Ovary (tissue), 9 donors: ENCODE data around the gene XIRP2. TPM values are rescaled to one million over a fixed set of nuclear protein-coding genes. Genes with fewer than 3 reads are reported as not detected.

Experiments
- DNase-seq, 5 donors: peaks; one replicate each; pipeline ENCODE4 v3.0.0-alpha.2; 2019 to 2020
- H3K27ac ChIP-seq, 2 donors: fragments of 200-600 bp; one replicate each; pipeline versions ENCODE4 v1.5.1 to v1.8.0; 2019 to 2022
- H3K27me3 ChIP-seq: fragments of 200-600 bp; one replicate; pipeline ENCODE4 v1.8.0; 2022
- H3K36me3 ChIP-seq: fragments of 200-600 bp; sonication (generic); one replicate; pipeline ENCODE4 v1.5.1; 2019
- H3K4me1 ChIP-seq: one replicate; pipeline ENCODE4 v1.8.1; 2013; ENCODE audit warnings: mild to moderate bottlenecking, moderate library complexity; ENCODE audit not compliant: insufficient read depth
- H3K4me3 ChIP-seq: fragments of 200-600 bp; sonication (generic); one replicate; pipeline ENCODE4 v1.5.1; 2017
- H3K9me3 ChIP-seq, 2 donors: fragments of 200-600 bp in 1 of 2; sonication (generic) in 1 of 2; one replicate each; pipeline versions ENCODE4 v1.5.1 to v1.8.1; 2013 to 2019; ENCODE audit warnings: mild to moderate bottlenecking in 1 of 2, moderate library complexity in 1 of 2
- EP300 ChIP-seq: sonication (generic); formaldehyde crosslinking; IDR thresholded peaks from one replicate; pipeline ENCODE4 v1.6.1; 2017; ENCODE audit warnings: antibody characterized with exemption
- POLR2A ChIP-seq: fragments of 450-650 bp; IDR thresholded peaks from one replicate; pipeline ENCODE4 v1.6.1; 2017; ENCODE audit warnings: antibody characterized with exemption, mild to moderate bottlenecking, moderate library complexity
- WGBS, 3 donors: extraction: QIAGEN DNeasy Blood & Tissue Kit in 1 of 3; methylation state at CpG; one replicate each; pipeline versions ENCODE4 v1.1.5 to v1.1.7; 2013 to 2017; 5-methylcytosine and 5-hydroxymethylcytosine counted together
- intact Hi-C, 4 donors: fragments of 100-400 bp; cut with DNase I; formaldehyde crosslinking; loops; one replicate each; pipeline versions ENCODE4 v1.11.0 to v1.15.1; 2022 to 2023
- polyA plus RNA-seq, 2 donors: library from polyadenylated mRNA; stranded (reverse); fragments of 200-250 nt in 1 of 2; fragments of 350-450 nt in 1 of 2; fragmentation: Illumina TruSeq in 1 of 2; extraction: RNeasy Lipid Tissue Mini Kit (QIAGEN cat#74804) in 1 of 2; gene quantifications; one replicate each; pipeline ENCODE4 v1.2.3, GENCODE V29; 2013 to 2014
- total RNA-seq, 7 donors: library from RNA; depleted of rRNA in 2 of 7; stranded (reverse); fragments of >200 nt in 2 of 7; fragmentation: NEBNext Ultra II Directional in 3 of 7; extraction: Animal tissue kit (Norgen Biotek cat#: 25700) in 3 of 7; gene quantifications; one replicate each; pipeline versions ENCODE4 v1.1.0 to v1.2.4, GENCODE V29; 2016 to 2023
- TF ChIP-seq, protein P1 (sequence below), 3 donors: fragments of 450-650 bp in 2 of 3; fragments of 200-600 bp in 1 of 3; IDR thresholded peaks; one replicate each; pipeline versions ENCODE4 v1.5.1 to v1.8.0; 2016 to 2022; ENCODE audit warnings: antibody characterized with exemption in 3 of 3, mild to moderate bottlenecking in 1 of 3
- donor health status: DM: no; HTN: no; CAD: no; lungs with moderate emphysema.
- donor health status: DM: no; HTN: no; CAD: no.
- donor health status: Bipolar disorder and iron deficiency.
- donor health status: DM: yes; HTN: yes; CAD: no.
- donor health status: DM: no; HTN: no; CAD: no.
- donor health status: DM: yes; HTN: yes; CAD: no.

Gene XIRP2
- total and polyA plus RNA-seq, 9 donors, result 0.03 to 0.47 (median 0.12) TPM; not detected in 4

DNA sequence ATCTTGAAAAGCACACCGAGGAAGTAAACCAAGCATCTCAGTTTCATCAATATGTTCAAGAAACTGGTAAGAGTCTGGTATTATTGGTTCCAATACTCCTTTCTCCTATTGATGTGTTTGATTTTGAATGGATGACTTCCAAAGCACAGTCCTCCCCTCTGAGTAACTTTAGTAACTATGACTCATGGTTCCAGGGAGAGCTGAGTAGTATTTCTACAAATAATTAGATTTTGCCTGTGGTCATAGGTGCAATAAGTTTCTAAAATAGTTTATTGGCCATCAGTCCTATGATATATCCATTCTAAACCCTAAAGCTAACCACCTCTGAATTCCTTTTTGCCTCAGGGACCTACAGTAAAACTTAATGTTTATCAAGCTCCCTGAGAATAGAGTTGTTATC lies 352.4 kb downstream of the XIRP2 start:
- DNase-seq, result no peak
- WGBS, 3 donors, result 92 to 98% (median 98%) methylated on average over 1 of the region's 1 CpG
- Histone ChIP-seq H3K4me1 (no peaks in the 10 kb centered on the region), H3K36me3 (no peaks in the 10 kb centered on the region), H3K4me3 (no peak overlapping the region), H3K27me3 (no peaks in the 10 kb centered on the region), H3K9me3 (no peaks in the 10 kb centered on the region), H3K27ac (no peak overlapping the region)
- TF ChIP-seq POLR2A, result no peak
- TF ChIP-seq, protein P1, sequence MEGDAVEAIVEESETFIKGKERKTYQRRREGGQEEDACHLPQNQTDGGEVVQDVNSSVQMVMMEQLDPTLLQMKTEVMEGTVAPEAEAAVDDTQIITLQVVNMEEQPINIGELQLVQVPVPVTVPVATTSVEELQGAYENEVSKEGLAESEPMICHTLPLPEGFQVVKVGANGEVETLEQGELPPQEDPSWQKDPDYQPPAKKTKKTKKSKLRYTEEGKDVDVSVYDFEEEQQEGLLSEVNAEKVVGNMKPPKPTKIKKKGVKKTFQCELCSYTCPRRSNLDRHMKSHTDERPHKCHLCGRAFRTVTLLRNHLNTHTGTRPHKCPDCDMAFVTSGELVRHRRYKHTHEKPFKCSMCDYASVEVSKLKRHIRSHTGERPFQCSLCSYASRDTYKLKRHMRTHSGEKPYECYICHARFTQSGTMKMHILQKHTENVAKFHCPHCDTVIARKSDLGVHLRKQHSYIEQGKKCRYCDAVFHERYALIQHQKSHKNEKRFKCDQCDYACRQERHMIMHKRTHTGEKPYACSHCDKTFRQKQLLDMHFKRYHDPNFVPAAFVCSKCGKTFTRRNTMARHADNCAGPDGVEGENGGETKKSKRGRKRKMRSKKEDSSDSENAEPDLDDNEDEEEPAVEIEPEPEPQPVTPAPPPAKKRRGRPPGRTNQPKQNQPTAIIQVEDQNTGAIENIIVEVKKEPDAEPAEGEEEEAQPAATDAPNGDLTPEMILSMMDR (IDR thresholded peaks at IDR 0.05), result no peak
- TF ChIP-seq EP300, result no peak
- intact Hi-C loops, result no loop called here

DNA sequence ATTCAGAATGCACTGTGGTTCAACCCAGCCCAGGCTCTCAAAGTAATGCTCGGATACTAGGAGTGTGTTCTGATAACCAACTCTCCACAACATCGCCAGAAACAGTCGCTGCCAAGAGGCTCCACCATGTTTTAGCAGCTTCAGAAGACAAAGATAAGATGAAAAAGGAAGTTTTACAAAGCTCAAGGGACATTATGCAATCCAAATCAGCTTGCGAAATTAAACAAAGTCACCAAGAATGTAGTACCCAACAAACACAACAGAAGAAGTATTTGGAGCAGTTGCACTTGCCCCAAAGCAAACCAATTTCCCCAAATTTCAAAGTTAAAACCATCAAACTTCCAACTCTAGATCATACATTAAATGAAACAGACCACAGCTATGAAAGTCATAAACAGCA lies 360.9 kb downstream of the XIRP2 start:
- intact Hi-C loops, result no loop called here
- DNase-seq, result no peak
- 75 to 83% (median 78%) methylated on average over 4 of the region's 4 CpGs for WGBS, 3 donors
- TF ChIP-seq EP300, result no peak
- Histone ChIP-seq H3K4me3 (no peak overlapping the region), H3K9me3 (no peaks in the 10 kb centered on the region), H3K4me1 (no peaks in the 10 kb centered on the region), H3K36me3 (no peaks in the 10 kb centered on the region), H3K27me3 (no peaks in the 10 kb centered on the region), H3K27ac (no peak overlapping the region)

DNA sequence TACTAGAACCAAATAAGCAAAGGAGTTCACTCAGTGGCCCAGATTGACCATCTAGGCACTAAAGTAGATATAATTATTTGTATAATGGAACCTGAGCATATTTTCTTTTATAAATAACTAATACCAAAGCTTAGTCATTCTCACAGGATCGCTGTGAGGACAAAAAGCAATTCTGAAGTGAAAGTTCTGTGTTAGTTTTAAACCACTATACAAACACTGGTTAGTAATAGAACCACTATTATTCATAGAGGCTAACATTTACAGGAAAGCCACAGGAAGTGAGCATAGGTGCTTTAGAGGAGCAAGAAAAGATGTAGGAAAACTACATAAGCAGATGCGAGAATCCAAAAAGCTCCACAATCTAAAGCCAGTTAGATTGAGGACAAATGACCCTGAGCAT lies 364.7 kb downstream of the XIRP2 start:
- no peak for DNase-seq
- Histone ChIP-seq H3K27ac (no peak overlapping the region), H3K9me3 (no peaks in the 10 kb centered on the region), H3K27me3 (no peaks in the 10 kb centered on the region), H3K4me3 (no peak overlapping the region), H3K4me1 (no peaks in the 10 kb centered on the region), H3K36me3 (no peaks in the 10 kb centered on the region)
- TF ChIP-seq EP300, result no peak
- TF ChIP-seq, protein P1 (IDR thresholded peaks at IDR 0.05), result no peak
- WGBS, 3 donors, result 82 to 92% (median 86%) methylated on average over 2 of the region's 2 CpGs
- intact Hi-C loops, result no loop called here

DNA sequence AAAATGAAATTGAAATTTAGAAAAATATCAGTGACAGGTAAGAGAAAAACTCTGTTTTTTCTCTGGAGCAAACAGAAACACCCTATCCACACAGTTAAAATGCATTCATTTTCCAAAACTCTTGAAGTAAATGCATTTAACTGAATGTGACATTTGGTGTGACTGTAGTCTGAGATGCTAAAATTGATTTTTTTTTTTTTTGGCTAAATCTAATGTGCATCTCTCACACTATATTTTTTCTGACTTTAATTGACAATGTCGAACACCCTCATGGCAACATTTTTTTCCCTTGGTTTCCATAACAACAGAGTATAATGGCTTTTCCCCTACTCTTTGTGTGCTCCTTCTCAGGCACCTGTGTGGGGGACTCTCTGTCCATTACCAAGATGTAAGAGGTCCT lies 366.4 kb downstream of the XIRP2 start:
- Histone ChIP-seq H3K27me3 (no peaks in the 10 kb centered on the region), H3K4me1 (no peaks in the 10 kb centered on the region), H3K9me3 (no peaks in the 10 kb centered on the region), H3K4me3 (no peak overlapping the region), H3K36me3 (no peaks in the 10 kb centered on the region), H3K27ac (no peak overlapping the region)
- DNase-seq, result no peak
- 76 to 91% (median 88%) methylated on average over 1 of the region's 1 CpG for WGBS, 3 donors
- TF ChIP-seq, protein P1 (IDR thresholded peaks at IDR 0.05), result no peak
- TF ChIP-seq POLR2A (no peak), EP300 (no peak)
- intact Hi-C loops, result no loop called here

DNA sequence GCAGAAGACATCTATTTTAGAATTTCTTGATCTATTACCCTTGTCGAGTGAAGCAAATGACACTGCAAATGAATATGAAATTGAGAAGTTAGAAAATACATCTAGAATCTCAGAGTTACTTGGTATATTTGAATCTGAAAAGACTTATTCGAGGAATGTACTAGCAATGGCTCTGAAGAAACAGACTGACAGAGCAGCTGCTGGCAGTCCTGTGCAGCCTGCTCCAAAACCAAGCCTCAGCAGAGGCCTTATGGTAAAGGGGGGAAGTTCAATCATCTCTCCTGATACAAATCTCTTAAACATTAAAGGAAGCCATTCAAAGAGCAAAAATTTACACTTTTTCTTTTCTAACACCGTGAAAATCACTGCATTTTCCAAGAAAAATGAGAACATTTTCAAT lies 370.4 kb downstream of the XIRP2 start:
- WGBS, 3 donors, result 67 to 75% (median 74%) methylated on average over 3 of the region's 3 CpGs
- Histone ChIP-seq H3K9me3 (no peaks in the 10 kb centered on the region), H3K27me3 (no peaks in the 10 kb centered on the region), H3K27ac (no peak overlapping the region), H3K4me1 (no peaks in the 10 kb centered on the region), H3K4me3 (no peak overlapping the region), H3K36me3 (no peaks in the 10 kb centered on the region)
- intact Hi-C loops, result no loop called here
- no peak for DNase-seq
- TF ChIP-seq EP300 (no peak), POLR2A (no peak)
- TF ChIP-seq, protein P1 (IDR thresholded peaks at IDR 0.05), result no peak
